GM12865 (cell line): ENCODE measurements around the gene CNTN5.

Experiments
- DNase-seq: peaks from one replicate; pipeline ENCODE4 v3.0.0; 2010; ENCODE audit warnings: low read depth
- H3K4me3 ChIP-seq: 2 replicates; pipeline ENCODE4 v1.5.1; 2011; ENCODE audit warnings: mild to moderate bottlenecking, low read depth, low read length, control low read depth
- TF ChIP-seq, protein P1 (sequence below): IDR thresholded peaks from 2 replicates; pipeline ENCODE4 v1.5.1; 2011; ENCODE audit warnings: low read length, control low read depth, low read depth, inconsistent platforms; ENCODE audit not compliant: insufficient read depth; ENCODE audit errors: missing control alignments

Gene CNTN5

DNA sequence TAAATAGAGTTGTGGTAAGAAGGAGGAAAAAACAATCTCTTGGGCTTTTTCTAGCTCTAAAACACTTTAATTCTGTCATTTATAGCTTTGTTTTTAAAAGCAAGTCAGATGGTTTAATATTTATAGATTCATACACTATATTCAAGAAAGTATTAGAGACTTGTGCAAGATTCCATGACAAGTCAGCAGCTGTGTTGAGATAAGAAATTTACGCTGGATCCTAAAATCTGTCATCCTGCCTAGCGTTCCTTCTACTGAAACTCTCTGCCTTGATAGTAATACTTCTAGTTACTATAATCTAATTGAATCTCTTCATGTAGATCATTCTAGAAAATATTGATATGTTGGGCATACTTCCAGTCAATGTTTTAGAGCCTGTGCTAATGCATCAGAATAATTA lies 721.8 kb downstream of the CNTN5 start:
- TF ChIP-seq, protein P1, sequence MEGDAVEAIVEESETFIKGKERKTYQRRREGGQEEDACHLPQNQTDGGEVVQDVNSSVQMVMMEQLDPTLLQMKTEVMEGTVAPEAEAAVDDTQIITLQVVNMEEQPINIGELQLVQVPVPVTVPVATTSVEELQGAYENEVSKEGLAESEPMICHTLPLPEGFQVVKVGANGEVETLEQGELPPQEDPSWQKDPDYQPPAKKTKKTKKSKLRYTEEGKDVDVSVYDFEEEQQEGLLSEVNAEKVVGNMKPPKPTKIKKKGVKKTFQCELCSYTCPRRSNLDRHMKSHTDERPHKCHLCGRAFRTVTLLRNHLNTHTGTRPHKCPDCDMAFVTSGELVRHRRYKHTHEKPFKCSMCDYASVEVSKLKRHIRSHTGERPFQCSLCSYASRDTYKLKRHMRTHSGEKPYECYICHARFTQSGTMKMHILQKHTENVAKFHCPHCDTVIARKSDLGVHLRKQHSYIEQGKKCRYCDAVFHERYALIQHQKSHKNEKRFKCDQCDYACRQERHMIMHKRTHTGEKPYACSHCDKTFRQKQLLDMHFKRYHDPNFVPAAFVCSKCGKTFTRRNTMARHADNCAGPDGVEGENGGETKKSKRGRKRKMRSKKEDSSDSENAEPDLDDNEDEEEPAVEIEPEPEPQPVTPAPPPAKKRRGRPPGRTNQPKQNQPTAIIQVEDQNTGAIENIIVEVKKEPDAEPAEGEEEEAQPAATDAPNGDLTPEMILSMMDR, result no peak
- DNase-seq, result no peak
- H3K4me3 ChIP-seq, result no peak overlapping the region

DNA sequence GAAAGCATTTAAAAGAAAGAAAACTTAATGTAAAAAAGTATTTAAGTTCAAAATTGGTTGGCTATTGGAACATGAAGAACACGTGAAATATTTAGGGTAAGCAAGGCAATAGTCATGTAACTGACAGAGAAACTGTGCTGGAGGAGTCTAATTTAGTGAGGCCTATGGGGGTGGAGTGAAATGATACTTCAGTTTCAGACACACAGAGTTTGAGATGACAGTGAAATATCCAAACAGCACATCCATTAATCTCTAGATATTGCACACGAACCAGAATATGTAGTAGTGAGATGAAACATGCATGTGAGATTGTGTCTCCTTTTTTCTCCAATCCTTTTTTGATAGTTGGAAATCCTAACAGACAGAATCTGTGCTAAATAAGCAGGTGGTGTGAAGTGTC lies 739.0 kb downstream of the CNTN5 start:
- TF ChIP-seq, protein P1, result no peak
- DNase-seq, result no peak
- H3K4me3 ChIP-seq, result no peak overlapping the region

DNA sequence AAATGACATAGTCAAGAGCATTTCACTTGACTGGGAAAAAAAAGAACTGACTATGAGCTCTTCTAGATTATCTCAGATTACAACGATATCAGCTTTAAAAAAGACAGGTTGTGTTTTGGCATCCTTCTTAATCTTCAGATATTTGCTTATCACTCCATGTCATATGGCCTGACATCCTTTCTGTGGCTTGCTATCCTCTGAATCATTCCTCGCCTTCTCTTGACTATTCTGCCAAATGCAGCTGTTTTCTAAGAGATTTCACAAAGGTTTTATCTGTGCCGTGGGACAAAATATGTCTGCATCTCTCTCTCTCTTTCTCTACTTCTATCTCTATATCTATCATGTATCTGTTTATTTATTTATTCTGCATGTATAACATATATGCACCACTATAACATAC lies 746.1 kb downstream of the CNTN5 start:
- no peak overlapping the region for H3K4me3 ChIP-seq
- DNase-seq, result no peak
- TF ChIP-seq, protein P1, result no peak

DNA sequence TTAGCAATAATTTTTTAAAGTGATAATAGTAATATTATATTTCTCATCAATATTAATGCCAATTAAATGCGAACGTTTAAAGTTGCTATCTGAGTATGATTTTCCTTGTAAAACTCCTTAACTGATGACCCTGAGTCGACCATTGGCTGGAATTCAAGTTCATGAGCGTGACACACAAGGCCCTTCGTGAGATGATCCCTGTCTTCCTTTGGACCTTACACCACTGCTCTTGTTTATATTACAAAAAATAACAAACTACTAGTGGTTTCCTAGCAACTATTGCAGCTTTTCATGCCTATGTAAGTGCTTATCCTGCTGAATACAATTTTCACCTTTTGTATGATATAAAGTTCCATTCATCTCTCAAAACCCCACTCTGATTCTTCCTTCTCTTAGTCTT lies 752.9 kb downstream of the CNTN5 start:
- DNase-seq, result no peak
- TF ChIP-seq, protein P1, result no peak
- H3K4me3 ChIP-seq, result no peak overlapping the region

DNA sequence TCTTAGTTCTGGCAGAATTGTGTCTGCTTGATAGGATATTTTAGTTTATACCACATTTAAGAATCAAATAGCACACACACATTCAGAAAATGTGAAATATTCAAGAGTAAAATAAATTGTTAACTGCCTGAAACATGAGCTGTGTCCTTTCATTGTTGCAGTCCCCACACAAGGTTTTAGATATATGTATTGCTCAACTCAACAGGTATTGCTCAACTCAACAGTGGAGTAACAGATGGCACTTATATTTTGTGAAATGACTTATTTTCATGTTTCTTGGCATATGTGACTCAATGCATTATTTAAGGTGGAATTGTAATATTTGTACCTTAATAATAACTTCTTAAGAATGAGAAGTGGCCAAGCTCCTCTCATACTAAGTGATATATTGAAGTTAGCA lies 760.3 kb downstream of the CNTN5 start:
- no peak for DNase-seq
- TF ChIP-seq, protein P1, result no peak
- no peak overlapping the region for H3K4me3 ChIP-seq

DNA sequence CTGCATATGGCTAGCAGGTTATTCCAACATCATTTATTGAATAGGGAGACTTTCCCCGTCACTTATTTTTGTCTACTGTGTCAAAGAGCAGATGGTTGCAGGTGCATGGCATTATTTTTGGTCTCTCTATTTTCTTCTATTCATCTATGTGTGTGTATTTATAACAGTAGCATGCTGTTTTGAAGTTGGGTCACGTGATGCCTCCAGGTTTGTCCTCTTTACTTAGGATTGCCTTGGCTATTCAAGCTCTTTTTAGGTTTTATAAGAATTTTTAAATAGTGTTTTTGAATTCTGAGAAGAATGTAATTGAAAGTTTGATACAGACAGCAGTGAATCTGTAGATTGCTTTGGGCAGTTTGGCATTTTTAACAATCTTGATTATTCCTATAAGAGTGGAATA lies 770.6 kb downstream of the CNTN5 start:
- TF ChIP-seq, protein P1, result no peak
- no peak for DNase-seq
- H3K4me3 ChIP-seq, result no peak overlapping the region

DNA sequence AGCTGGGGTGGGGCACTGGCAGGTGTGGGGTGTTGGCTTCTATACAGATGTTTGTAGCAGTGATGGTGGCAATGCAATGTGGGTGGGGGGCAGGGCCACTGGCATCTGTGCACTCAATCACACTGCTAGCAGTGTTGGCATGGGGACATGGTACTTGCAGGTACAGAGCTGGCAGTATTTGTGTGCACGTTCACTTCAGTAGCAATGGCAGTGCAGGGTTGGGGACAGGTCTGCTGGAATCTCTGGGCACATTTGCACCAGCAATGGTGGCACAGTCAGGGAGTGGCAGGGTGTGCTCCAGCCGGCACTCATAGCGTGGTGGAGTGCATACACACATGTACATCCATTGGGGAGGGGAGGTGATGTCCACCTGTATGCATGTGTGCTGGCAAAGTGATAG lies 775.2 kb downstream of the CNTN5 start:
- no peak overlapping the region for H3K4me3 ChIP-seq
- TF ChIP-seq, protein P1, result no peak
- no peak for DNase-seq
